CD14-positive monocyte (primary cell): ENCODE results near the gene ANKRD22. TPM values are rescaled to one million over a fixed set of nuclear protein-coding genes. Genes with fewer than 3 reads are reported as not detected.

Experiments
- DNase-seq, 3 donors: peaks; one replicate each; pipeline ENCODE4 v3.0.0-alpha.2; 2011 to 2022
- H2AFZ ChIP-seq: 2 replicates; pipeline ENCODE4 v1.6.0; 2012; ENCODE audit warnings: mild to moderate bottlenecking, low read depth, low read length, inconsistent platforms; ENCODE audit not compliant: insufficient read depth, poor library complexity, severe bottlenecking
- H3K27ac ChIP-seq, 2 donors: 1 replicate in 1 of 2; 2 replicates in 1 of 2; pipeline ENCODE4 v1.5.1; 2012 to 2013; ENCODE audit warnings: low read length in 2 of 2, control low read depth in 1 of 2, inconsistent platforms in 1 of 2, low read depth in 1 of 2, mild to moderate bottlenecking in 1 of 2
- H3K27me3 ChIP-seq, 2 donors: one replicate each; pipeline versions ENCODE4 v1.6.0 to v1.6.1; 2011 to 2013; ENCODE audit warnings: low read length in 2 of 2; ENCODE audit not compliant: control insufficient read depth in 2 of 2, insufficient read depth in 2 of 2
- H3K36me3 ChIP-seq, 2 donors: replicated peaks in 1 of 2; 1 replicate in 1 of 2; 2 replicates in 1 of 2; pipeline versions ENCODE4 v1.5.1 to v1.6.1; 2012 to 2013; ENCODE audit warnings: low read length in 2 of 2, control low read depth in 1 of 2, inconsistent platforms in 1 of 2, mild to moderate bottlenecking in 1 of 2; ENCODE audit not compliant: insufficient read depth in 2 of 2, control insufficient read depth in 1 of 2
- H3K4me1 ChIP-seq, 2 donors: 1 replicate in 1 of 2; 2 replicates in 1 of 2; pipeline versions ENCODE4 v1.5.1 to v1.6.1; 2012 to 2013; ENCODE audit warnings: low read length in 2 of 2, control low read depth in 1 of 2, inconsistent platforms in 1 of 2, mild to moderate bottlenecking in 1 of 2, moderate library complexity in 1 of 2; ENCODE audit not compliant: insufficient read depth in 2 of 2, control insufficient read depth in 1 of 2
- H3K4me2 ChIP-seq: replicated peaks from 2 replicates; pipeline ENCODE3; 2012; ENCODE audit warnings: low read length, moderate library complexity, mild to moderate bottlenecking; ENCODE audit not compliant: poor library complexity, severe bottlenecking; ENCODE audit errors: extremely low read depth
- H3K4me3 ChIP-seq, 3 experiments: fragments of 200-600 bp in 1 of 3; sonication (generic) in 1 of 3; replicated peaks in 1 of 3; 1 replicate in 2 of 3; 2 replicates in 1 of 3; pipeline ENCODE4 v1.5.1; 2011 to 2013; ENCODE audit warnings: low read length in 3 of 3, mild to moderate bottlenecking in 3 of 3, control low read depth in 2 of 3, low read depth in 2 of 3, inconsistent platforms in 1 of 3, moderate library complexity in 1 of 3
- H3K79me2 ChIP-seq: 2 replicates; pipeline ENCODE4 v1.6.0; 2012; ENCODE audit warnings: mild to moderate bottlenecking, control low read depth, inconsistent platforms, low read length, moderate library complexity; ENCODE audit not compliant: insufficient read depth
- H3K9ac ChIP-seq: 2 replicates; pipeline ENCODE4 v1.6.0; 2017; ENCODE audit warnings: low read length, mild to moderate bottlenecking; ENCODE audit not compliant: insufficient read depth, poor library complexity, severe bottlenecking
- H3K9me3 ChIP-seq, 2 donors: replicated peaks in 1 of 2; 1 replicate in 1 of 2; 2 replicates in 1 of 2; pipeline versions ENCODE4 v1.5.1 to v1.6.1; 2012 to 2013; ENCODE audit warnings: low read length in 2 of 2, control low read depth in 1 of 2; ENCODE audit not compliant: control insufficient read depth in 1 of 2, insufficient read depth in 1 of 2
- H4K20me1 ChIP-seq: 2 replicates; pipeline ENCODE4 v1.6.0; 2012; ENCODE audit warnings: mild to moderate bottlenecking, low read length, control low read depth, moderate library complexity; ENCODE audit not compliant: insufficient read depth
- H3K27ac Mint-ChIP-seq, 7 donors: one replicate each; pipeline ENCODE4 v1.8.0; 2020; ENCODE audit warnings: mild to moderate bottlenecking in 7 of 7, mixed read lengths in 7 of 7, moderate library complexity in 6 of 7, inconsistent platforms in 2 of 7
- H3K27me3 Mint-ChIP-seq, 3 donors: one replicate each; pipeline ENCODE4 v1.8.0; 2021 to 2022; ENCODE audit warnings: low read depth in 3 of 3, mild to moderate bottlenecking in 3 of 3, mixed read lengths in 3 of 3, moderate library complexity in 3 of 3, inconsistent platforms in 1 of 3
- H3K36me3 Mint-ChIP-seq, 2 donors: one replicate each; pipeline ENCODE4 v1.8.0; 2020; ENCODE audit warnings: mixed read lengths in 2 of 2, inconsistent platforms in 1 of 2, mild to moderate bottlenecking in 1 of 2
- H3K4me1 Mint-ChIP-seq: one replicate; pipeline ENCODE4 v1.8.0; 2020; ENCODE audit warnings: mild to moderate bottlenecking, mixed read lengths
- H3K4me3 Mint-ChIP-seq, 2 donors: one replicate each; pipeline ENCODE4 v1.8.0; 2020; ENCODE audit warnings: mild to moderate bottlenecking in 2 of 2, mixed read lengths in 2 of 2, moderate library complexity in 1 of 2
- H3K9me3 Mint-ChIP-seq, 7 donors: one replicate each; pipeline ENCODE4 v1.8.0; 2020 to 2022; ENCODE audit warnings: mixed read lengths in 7 of 7, mild to moderate bottlenecking in 6 of 7, moderate library complexity in 6 of 7, inconsistent platforms in 2 of 7
- CTCF ChIP-seq: fragments of 200-600 bp; IDR thresholded peaks from one replicate; pipeline ENCODE4 v1.8.0; 2022; ENCODE audit warnings: antibody characterized with exemption, mild to moderate bottlenecking
- WGBS: methylation state at CpG from one replicate; pipeline ENCODE4 v1.1.5; 2013; ENCODE audit warnings: missing lambda C conversion rate; ENCODE audit not compliant: insufficient coverage; 5-methylcytosine and 5-hydroxymethylcytosine counted together
- intact Hi-C, 2 donors: fragments of 100-400 bp; cut with micrococcal nuclease; formaldehyde crosslinking; loops; one replicate each; pipeline versions ENCODE4 v1.15.0 to v1.15.1; 2023
- polyA plus RNA-seq, 3 donors: library from polyadenylated mRNA; depleted of rRNA in 1 of 3; unstranded in 2 of 3; stranded (reverse) in 1 of 3; fragments of 300-500 nt in 2 of 3; fragments of >200 nt in 1 of 3; fragmentation: Illumina TruSeq in 2 of 3; gene quantifications; 1 replicate in 2 of 3; 2 replicates in 1 of 3; pipeline ENCODE4 v1.2.3, GENCODE V29; 2012 to 2021

The ANKRD22 gene
- polyA plus RNA-seq, 3 donors, result 2.7 to 3.5 (median 3.2) TPM

GRCh38 chr10:88833723-88834122 lies 17.9 kb downstream of the ANKRD22 start:
- Histone ChIP-seq H3K27ac (peak overlapping the region in 1 of 2 donors; percentile 80), H3K9ac (no peak overlapping the region), H3K4me3 (peak overlapping the region in 1 of 3 experiments; percentile 6), H3K27me3 (no peaks in the 10 kb centered on the region), H3K9me3 (no peaks in the 10 kb centered on the region), H2AFZ (no peak overlapping the region), H3K4me2 (no peak overlapping the region), H3K36me3 (peaks cover 0 to 25% of the 10 kb centered on the region in 2 donors), H4K20me1 (no peaks in the 10 kb centered on the region), H3K4me1 (peaks cover 35 to 38% of the 10 kb centered on the region in 2 donors), H3K79me2 (no peaks in the 10 kb centered on the region)
- peaks cover 0 to 2% (median 0%) of the 10 kb centered on the region in 3 donors for H3K27me3 Mint-ChIP-seq
- H3K4me1 Mint-ChIP-seq, result peaks cover 16% of the 10 kb centered on the region
- H3K36me3 Mint-ChIP-seq, result peaks cover 28 to 30% of the 10 kb centered on the region in 2 donors
- peak overlapping the region; percentile 12 to 84 (median 71) for H3K27ac Mint-ChIP-seq
- peak overlapping the region in 1 of 2 donors; percentile 43 for H3K4me3 Mint-ChIP-seq
- intact Hi-C loops, result loop anchor here in 1 of 2 donors (2.0 kb wide), 2 partner anchors 29 to 99 kb away; no protein-coding TSS in a partner anchor
- TF ChIP-seq CTCF, result no peak
- DNase-seq, result peak; percentile 61 to 81 (median 71)
- no peaks in the 10 kb centered on the region for H3K9me3 Mint-ChIP-seq
- WGBS, result 0% methylated on average over 1 of the region's 2 CpGs

DNA sequence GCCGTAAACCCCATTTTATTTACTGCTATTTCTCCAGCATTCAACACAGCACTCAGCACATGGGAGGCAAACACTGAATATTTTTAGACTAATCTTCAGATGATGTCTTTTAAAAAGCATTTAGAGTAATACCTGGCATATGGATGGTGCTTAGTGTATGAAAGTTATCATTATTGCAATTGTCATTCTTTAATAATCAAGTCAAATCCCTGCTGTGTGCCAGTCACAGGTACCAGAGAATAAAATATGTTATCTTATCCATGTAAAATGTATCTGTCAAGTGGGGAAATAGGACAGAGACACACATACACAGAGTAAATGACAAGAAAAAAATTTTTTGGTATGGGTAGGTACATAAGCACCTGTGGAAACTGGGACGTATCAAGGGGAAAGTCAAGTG lies 18.5 kb downstream of the ANKRD22 start:
- H3K79me2 ChIP-seq, result no peaks in the 10 kb centered on the region
- H3K9ac ChIP-seq, result no peak overlapping the region
- H3K9me3 ChIP-seq, result no peaks in the 10 kb centered on the region
- H3K27ac ChIP-seq, result peak overlapping the region in 1 of 2 donors; percentile 80
- no peaks in the 10 kb centered on the region for H3K27me3 ChIP-seq
- Mint-ChIP-seq H3K4me1 (peaks cover 16% of the 10 kb centered on the region), H3K9me3 (no peaks in the 10 kb centered on the region), H3K36me3 (peaks cover 33 to 35% of the 10 kb centered on the region in 2 donors), H3K27me3 (no peaks in the 10 kb centered on the region), H3K27ac (peak overlapping the region in 5 of 7 donors; percentile 19 to 70 (median 34)), H3K4me3 (no peak overlapping the region)
- no peak for TF ChIP-seq CTCF
- intact Hi-C loops, result no loop called here
- no peaks in the 10 kb centered on the region for H4K20me1 ChIP-seq
- DNase-seq, result no peak
- H3K4me3 ChIP-seq, result no peak overlapping the region
- H3K4me1 ChIP-seq, result peaks cover 35 to 38% of the 10 kb centered on the region in 2 donors
- no peak overlapping the region for H3K4me2 ChIP-seq
- H3K36me3 ChIP-seq, result peaks cover 0 to 31% of the 10 kb centered on the region in 2 donors
- WGBS, result no CpG with 5 or more reads among the region's 2 CpGs
- no peak overlapping the region for H2AFZ ChIP-seq
